Keratinocyte (primary cell): ENCODE results near the gene TESK1. TPM values are rescaled to one million over a fixed set of nuclear protein-coding genes. Genes with fewer than 3 reads are reported as not detected.

Experiments
- DNase-seq: peaks from one replicate; pipeline ENCODE4 v3.0.0-alpha.2; 2011; ENCODE audit warnings: low read depth, missing footprints, low spot score
- FAIRE-seq: peaks from 2 replicates; lab custom pipeline; 2011; peaks lifted over from hg19 to GRCh38; lab: Jason Lieb, UNC
- H2AFZ ChIP-seq: 2 replicates; pipeline ENCODE4 v1.6.0; 2012; ENCODE audit warnings: low read length, control low read depth, inconsistent platforms; ENCODE audit not compliant: control insufficient read depth
- H3K27ac ChIP-seq: 2 replicates; pipeline ENCODE4 v1.5.1; 2011; ENCODE audit warnings: low read length; ENCODE audit not compliant: control insufficient read depth, insufficient read depth
- H3K27me3 ChIP-seq: 3 replicates; pipeline ENCODE4 v1.6.0; 2011; ENCODE audit warnings: low read length; ENCODE audit not compliant: control insufficient read depth, insufficient read depth; ENCODE audit errors: extremely low read depth
- H3K36me3 ChIP-seq, 2 experiments: 2 replicates in 1 of 2; 3 replicates in 1 of 2; pipeline ENCODE4 v1.5.1; 2011; ENCODE audit warnings: low read length in 2 of 2, mild to moderate bottlenecking in 1 of 2; ENCODE audit not compliant: control insufficient read depth in 2 of 2, insufficient read depth in 2 of 2; ENCODE audit errors: extremely low read depth in 1 of 2
- H3K4me1 ChIP-seq: 3 replicates; pipeline ENCODE4 v1.5.1; 2011; ENCODE audit warnings: low read length; ENCODE audit not compliant: control insufficient read depth, insufficient read depth; ENCODE audit errors: extremely low read depth
- H3K4me2 ChIP-seq: 3 replicates; pipeline ENCODE4 v1.6.0; 2011; ENCODE audit warnings: low read depth, low read length; ENCODE audit not compliant: control insufficient read depth, insufficient read depth; ENCODE audit errors: extremely low read depth
- H3K4me3 ChIP-seq, 3 experiments: fragments of 200-600 bp in 1 of 3; sonication (generic) in 1 of 3; 2 replicates in 2 of 3; 3 replicates in 1 of 3; pipeline ENCODE4 v1.5.1; 2011 to 2016; ENCODE audit warnings: low read length in 3 of 3, mild to moderate bottlenecking in 3 of 3, control low read depth in 2 of 3, inconsistent platforms in 1 of 3, low read depth in 1 of 3, mixed read lengths in 1 of 3, mixed run types in 1 of 3, moderate library complexity in 1 of 3; ENCODE audit not compliant: control insufficient read depth in 2 of 3, insufficient read depth in 2 of 3; ENCODE audit errors: extremely low read depth in 1 of 3
- H3K79me2 ChIP-seq: 2 replicates; pipeline ENCODE4 v1.6.0; 2012; ENCODE audit warnings: low read length; ENCODE audit not compliant: control insufficient read depth, insufficient read depth
- H3K9ac ChIP-seq: 3 replicates; pipeline ENCODE4 v1.6.0; 2011; ENCODE audit warnings: low read length; ENCODE audit not compliant: control insufficient read depth, insufficient read depth; ENCODE audit errors: extremely low read depth
- H3K9me1 ChIP-seq: 3 replicates; pipeline ENCODE4 v1.6.0; 2011; ENCODE audit warnings: low read length; ENCODE audit not compliant: control insufficient read depth, insufficient read depth; ENCODE audit errors: extremely low read depth
- H3K9me3 ChIP-seq: 2 replicates; pipeline ENCODE4 v1.5.1; 2012; ENCODE audit warnings: low read depth, low read length; ENCODE audit not compliant: control insufficient read depth
- H4K20me1 ChIP-seq: 3 replicates; pipeline ENCODE4 v1.6.0; 2011; ENCODE audit warnings: low read length; ENCODE audit not compliant: control insufficient read depth, insufficient read depth; ENCODE audit errors: extremely low read depth
- CTCF ChIP-seq, 3 experiments: IDR thresholded peaks in 1 of 3; conservative IDR thresholded peaks in 1 of 3; optimal IDR thresholded peaks in 1 of 3; 2 replicates in 2 of 3; 3 replicates in 1 of 3; pipeline versions ENCODE3 to v1.5.1; 2011; ENCODE audit warnings: low read length in 3 of 3, mild to moderate bottlenecking in 3 of 3, moderate library complexity in 2 of 3, control low read depth in 1 of 3, inconsistent platforms in 1 of 3; ENCODE audit not compliant: insufficient read depth in 2 of 3; ENCODE audit errors: extremely low read depth in 1 of 3
- EZH2 ChIP-seq: IDR thresholded peaks from one replicate; pipeline ENCODE4 v1.6.1; 2012; ENCODE audit warnings: inconsistent platforms, mild to moderate bottlenecking, low read length, moderate library complexity
- dilution Hi-C: fragments of 300-500 bp; cut with MboI; formaldehyde crosslinking; loops from one replicate; pipeline ENCODE4 v1.7.0; 2020; ENCODE audit warnings: low sequenced_read_pairs; ENCODE audit not compliant: extremely low pct_ligation_motif_present
- polyA plus RNA-seq, 5 experiments: library from polyadenylated mRNA; depleted of rRNA in 3 of 5; stranded (reverse) in 3 of 5; stranded (forward) in 1 of 5; unstranded in 1 of 5; fragments of >200 nt; gene quantifications; 1 replicate in 1 of 5; 2 replicates in 3 of 5; 3 replicates in 1 of 5; pipeline versions ENCODE4 v1.2.1 to v1.2.3, GENCODE V29; 2011 to 2012; ENCODE audit warnings: missing spikeins in 2 of 5, low read depth in 1 of 5, low replicate concordance in 1 of 5

TESK1 gene
- polyA plus RNA-seq, 1 donor (not counting 4 experiments of a cell fraction or from before 2014, with no cell fraction given) = 11.2 TPM

GRCh38 chr9:35606726-35607125 lies 1.7 kb downstream of the TESK1 start:
- no peaks in the 10 kb centered on the region for H3K27me3 ChIP-seq
- DNase-seq = no peak
- no peak overlapping the region for H3K9ac ChIP-seq
- H3K27ac ChIP-seq = no peak overlapping the region
- H3K4me3 ChIP-seq = no peak overlapping the region
- peaks cover 19% of the 10 kb centered on the region for H3K4me1 ChIP-seq
- no peak overlapping the region for H2AFZ ChIP-seq
- H3K9me1 ChIP-seq = no peaks in the 10 kb centered on the region
- peak overlapping the region; percentile 91 for H3K4me2 ChIP-seq
- H3K9me3 ChIP-seq = no peaks in the 10 kb centered on the region
- peaks cover 9 to 25% of the 10 kb centered on the region in 2 experiments for H3K36me3 ChIP-seq
- H4K20me1 ChIP-seq = no peaks in the 10 kb centered on the region
- TF ChIP-seq CTCF (optimal IDR thresholded peaks at IDR 0.05 in 1 of 3, IDR thresholded peaks at IDR 0.05 in 1 of 3, conservative IDR thresholded peaks at IDR 0.05 in 1 of 3; ENCODE audit: extremely low read depth in 1 of 3, insufficient read depth in 2 of 3, low read length in 3 of 3) (no peak), EZH2 (no peak)
- dilution Hi-C loops = no loop called here
- no peak for FAIRE-seq
- peaks cover 9% of the 10 kb centered on the region for H3K79me2 ChIP-seq

GRCh38 chr9:35608221-35608620 lies 3.2 kb downstream of the TESK1 start:
- Histone ChIP-seq H3K4me1 (peaks cover 16% of the 10 kb centered on the region), H3K79me2 (peaks cover 9% of the 10 kb centered on the region)
- dilution Hi-C loops = no loop called here

More at GRCh38 chr9:35608221-35608620, 3.2 kb downstream of the TESK1 start:
- H3K4me2 ChIP-seq = no peak overlapping the region
- H3K27ac ChIP-seq = no peak overlapping the region
- no peak overlapping the region for H3K4me3 ChIP-seq
- FAIRE-seq (no peak), DNase-seq (no peak)
- no peaks in the 10 kb centered on the region for H3K9me1 ChIP-seq
- no peaks in the 10 kb centered on the region for H4K20me1 ChIP-seq
- H3K36me3 ChIP-seq = peaks cover 9 to 25% of the 10 kb centered on the region in 2 experiments
- no peaks in the 10 kb centered on the region for H3K9me3 ChIP-seq
- TF ChIP-seq CTCF (optimal IDR thresholded peaks at IDR 0.05 in 1 of 3, IDR thresholded peaks at IDR 0.05 in 1 of 3, conservative IDR thresholded peaks at IDR 0.05 in 1 of 3; ENCODE audit: extremely low read depth in 1 of 3, insufficient read depth in 2 of 3, low read length in 3 of 3) (no peak), EZH2 (no peak)
- H2AFZ ChIP-seq = no peak overlapping the region
- no peak overlapping the region for H3K9ac ChIP-seq
- H3K27me3 ChIP-seq = no peaks in the 10 kb centered on the region
